PC-9 (cell line): Measurements from ENCODE around the gene NGEF.

Source experiments
- CTCF ChIP-seq: fragments of 200-600 bp; sonication (generic); conservative IDR thresholded peaks from 2 replicates; pipeline ENCODE4 v1.6.1; 2017; ENCODE audit warnings: mixed run types, antibody characterized with exemption, mild to moderate bottlenecking, moderate library complexity
- EZH2 ChIP-seq: fragments of 200-600 bp; sonication (generic); IDR thresholded peaks from 2 replicates; pipeline ENCODE4 v1.8.0; 2017; ENCODE audit warnings: antibody characterized with exemption, low read depth

GRCh38 chr2:232876978-232877441, 136.0 kb downstream of the NGEF start:
- TF ChIP-seq CTCF (no peak), EZH2 (no peak)
